H9 (cell line): ENCODE measurements around the gene PRICKLE1. TPM values are rescaled to one million over a fixed set of nuclear protein-coding genes. Genes with fewer than 3 reads are reported as not detected.

Experiments
- DNase-seq: peaks from one replicate; pipeline ENCODE4 v3.0.0-alpha.2; 2017
- H2AFZ ChIP-seq: one replicate; pipeline ENCODE4 v1.6.1; 2013; ENCODE audit warnings: mild to moderate bottlenecking, low read length, control low read depth, moderate library complexity
- H2AK5ac ChIP-seq: 2 replicates; pipeline ENCODE4 v1.6.1; 2013; ENCODE audit warnings: low read length, control low read depth, mixed read lengths; ENCODE audit not compliant: insufficient read length
- H2BK120ac ChIP-seq: one replicate; pipeline ENCODE4 v1.6.1; 2013; ENCODE audit warnings: low read depth, mild to moderate bottlenecking, low read length, control low read depth, inconsistent platforms; ENCODE audit not compliant: poor library complexity, severe bottlenecking
- H2BK12ac ChIP-seq: 2 replicates; pipeline ENCODE4 v1.6.1; 2013; ENCODE audit warnings: low read length, control low read depth, mixed read lengths, low read depth; ENCODE audit not compliant: insufficient read length
- H2BK15ac ChIP-seq: 2 replicates; pipeline ENCODE4 v1.6.1; 2013; ENCODE audit warnings: low read depth, low read length, control low read depth
- H2BK20ac ChIP-seq: one replicate; pipeline ENCODE4 v1.6.1; 2013; ENCODE audit warnings: low read depth, mild to moderate bottlenecking, low read length, control low read depth, inconsistent platforms; ENCODE audit not compliant: poor library complexity, severe bottlenecking
- H2BK5ac ChIP-seq: 2 replicates; pipeline ENCODE4 v1.6.1; 2013; ENCODE audit warnings: low read length, control low read depth, mixed read lengths; ENCODE audit not compliant: insufficient read length
- H3K14ac ChIP-seq: 2 replicates; pipeline ENCODE4 v1.6.1; 2013; ENCODE audit warnings: low read length, control low read depth; ENCODE audit not compliant: insufficient read depth
- H3K18ac ChIP-seq: 2 replicates; pipeline ENCODE4 v1.6.1; 2013; ENCODE audit warnings: low read depth, mild to moderate bottlenecking, mixed read lengths, low read length, control low read depth; ENCODE audit not compliant: insufficient read length
- H3K23ac ChIP-seq: 2 replicates; pipeline ENCODE4 v1.6.1; 2013; ENCODE audit warnings: low read length, control low read depth, mixed read lengths, low read depth; ENCODE audit not compliant: insufficient read length
- H3K23me2 ChIP-seq: 2 replicates; pipeline ENCODE4 v1.6.1; 2013; ENCODE audit warnings: low read depth, mild to moderate bottlenecking, mixed read lengths, low read length, control low read depth; ENCODE audit not compliant: insufficient read length, poor library complexity, severe bottlenecking
- H3K27ac ChIP-seq: 2 replicates; pipeline ENCODE4 v1.5.1; 2013; ENCODE audit warnings: low read length, control low read depth, mixed read lengths, low read depth; ENCODE audit not compliant: insufficient read length
- H3K27me3 ChIP-seq: 2 replicates; pipeline ENCODE4 v1.6.1; 2013; ENCODE audit warnings: low read length, control low read depth, inconsistent platforms; ENCODE audit not compliant: insufficient read depth
- H3K4ac ChIP-seq: 2 replicates; pipeline ENCODE4 v1.6.1; 2013; ENCODE audit warnings: low read depth, mild to moderate bottlenecking, control low read depth, inconsistent platforms, low read length, moderate library complexity
- H3K4me1 ChIP-seq: 2 replicates; pipeline ENCODE4 v1.6.1; 2013; ENCODE audit warnings: low read length, control low read depth, inconsistent platforms; ENCODE audit not compliant: insufficient read depth
- H3K4me2 ChIP-seq: 2 replicates; pipeline ENCODE4 v1.6.1; 2013; ENCODE audit warnings: low read length, control low read depth, mixed read lengths; ENCODE audit not compliant: insufficient read length, insufficient read depth
- H3K56ac ChIP-seq: 2 replicates; pipeline ENCODE4 v1.6.1; 2013; ENCODE audit warnings: low read depth, mild to moderate bottlenecking, mixed read lengths, low read length, control low read depth; ENCODE audit not compliant: insufficient read length
- H3K79me1 ChIP-seq: 2 replicates; pipeline ENCODE4 v1.6.1; 2013; ENCODE audit warnings: low read depth, mild to moderate bottlenecking, moderate library complexity, low read length, control low read depth, inconsistent platforms; ENCODE audit not compliant: insufficient read depth, poor library complexity, severe bottlenecking
- H3K79me2 ChIP-seq: 2 replicates; pipeline ENCODE4 v1.6.1; 2013; ENCODE audit warnings: low read length, control low read depth, inconsistent platforms; ENCODE audit not compliant: insufficient read depth
- H3K9ac ChIP-seq: 2 replicates; pipeline ENCODE4 v1.6.1; 2013; ENCODE audit warnings: low read length, control low read depth, mixed read lengths; ENCODE audit not compliant: insufficient read length; ENCODE audit errors: extremely low read depth
- H3K9me3 ChIP-seq: one replicate; pipeline ENCODE4 v1.6.1; 2013; ENCODE audit warnings: low read depth, low read length, inconsistent platforms; ENCODE audit not compliant: control insufficient read depth
- H3T11ph ChIP-seq: one replicate; pipeline ENCODE4 v1.6.1; 2013; ENCODE audit warnings: mild to moderate bottlenecking, low read length, control low read depth, inconsistent platforms
- H4K20me1 ChIP-seq: one replicate; pipeline ENCODE4 v1.6.1; 2013; ENCODE audit not compliant: control insufficient read depth, insufficient read length, insufficient read depth
- H4K5ac ChIP-seq: 2 replicates; pipeline ENCODE4 v1.6.1; 2013; ENCODE audit warnings: low read depth, mild to moderate bottlenecking, mixed read lengths, low read length, control low read depth; ENCODE audit not compliant: insufficient read length
- H4K8ac ChIP-seq: replicated peaks from 2 replicates; pipeline ENCODE4 v1.6.1; 2013; ENCODE audit warnings: low read length, control low read depth, mixed read lengths, low read depth; ENCODE audit not compliant: insufficient read length
- H4K91ac ChIP-seq: 2 replicates; pipeline ENCODE4 v1.6.1; 2013; ENCODE audit warnings: low read depth, mild to moderate bottlenecking, moderate library complexity, mixed read lengths, low read length, control low read depth; ENCODE audit not compliant: insufficient read length
- H3K27ac Mint-ChIP-seq, 3 experiments: 2 replicates in 2 of 3; 3 replicates in 1 of 3; pipeline ENCODE4 v1.8.0; 2020 to 2021; ENCODE audit warnings: mixed read lengths in 3 of 3, mild to moderate bottlenecking in 1 of 3, moderate library complexity in 1 of 3
- H3K27me3 Mint-ChIP-seq: 2 replicates; pipeline ENCODE4 v1.8.0; 2021; ENCODE audit warnings: low read depth, mild to moderate bottlenecking, moderate library complexity, mixed read lengths
- H3K36me3 Mint-ChIP-seq, 3 experiments: 2 replicates in 2 of 3; 3 replicates in 1 of 3; pipeline ENCODE4 v1.8.0; 2020 to 2021; ENCODE audit warnings: low read depth in 3 of 3, mixed read lengths in 3 of 3; ENCODE audit not compliant: insufficient read depth in 1 of 3
- H3K4me1 Mint-ChIP-seq, 2 experiments: 2 replicates each; pipeline ENCODE4 v1.8.0; 2020; ENCODE audit warnings: mixed read lengths in 2 of 2
- H3K4me3 Mint-ChIP-seq, 2 experiments: 2 replicates in 1 of 2; 3 replicates in 1 of 2; pipeline ENCODE4 v1.8.0; 2020 to 2021; ENCODE audit warnings: mild to moderate bottlenecking in 2 of 2, mixed read lengths in 2 of 2, moderate library complexity in 1 of 2
- H3K9me3 Mint-ChIP-seq, 2 experiments: 2 replicates in 1 of 2; 3 replicates in 1 of 2; pipeline ENCODE4 v1.8.0; 2020; ENCODE audit warnings: mild to moderate bottlenecking in 2 of 2, mixed read lengths in 2 of 2, moderate library complexity in 1 of 2
- CTCF ChIP-seq: fragments of 200-600 bp; sonication (generic); conservative IDR thresholded peaks from 3 replicates; pipeline ENCODE4 v1.8.0; 2021; ENCODE audit warnings: antibody characterized with exemption, mild to moderate bottlenecking
- WGBS: extraction: QIAGEN DNeasy Blood & Tissue Kit; methylation state at CpG from one replicate; pipeline ENCODE4 v1.1.7; 2013; ENCODE audit warnings: missing lambda C conversion rate, low lambda C conversion rate, mixed read lengths; ENCODE audit not compliant: insufficient read length; ENCODE audit errors: extremely low coverage; 5-methylcytosine and 5-hydroxymethylcytosine counted together
- total RNA-seq: library from RNA; stranded (reverse); gene quantifications from 2 replicates; pipeline ENCODE4 v1.2.1, GENCODE V29; 2021

Gene PRICKLE1
- total RNA-seq, 1 experiment from 2014 or later: 20.5 TPM

DNA sequence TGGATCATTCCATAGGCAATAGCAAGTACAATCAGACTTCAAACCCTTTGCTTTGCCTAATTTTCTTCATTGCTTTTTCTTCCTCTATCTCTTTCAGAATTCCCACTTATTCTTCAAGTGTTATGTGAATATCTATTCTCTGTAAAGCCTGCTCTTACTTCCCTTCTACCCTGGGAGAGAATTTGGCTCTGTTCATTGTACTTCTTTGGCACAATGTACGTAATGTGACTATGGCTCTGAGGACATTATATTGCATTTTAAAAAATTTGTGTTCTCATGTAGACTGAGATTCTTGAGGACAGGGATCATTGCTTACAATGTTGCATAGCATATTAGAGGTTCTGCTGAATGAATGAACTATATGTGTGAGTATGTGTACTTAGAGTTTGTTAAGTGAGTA is 16.9 kb upstream of the PRICKLE1 start:
- no peak overlapping the region for H2AK5ac ChIP-seq
- no peak for DNase-seq
- H3K27ac ChIP-seq: no peak overlapping the region
- Mint-ChIP-seq H3K36me3 (no peaks in the 10 kb centered on the region), H3K9me3 (no peaks in the 10 kb centered on the region), H3K4me1 (peaks cover 22 to 25% of the 10 kb centered on the region in 2 experiments), H3K27ac (no peak overlapping the region), H3K4me3 (no peak overlapping the region), H3K27me3 (peaks cover 4% of the 10 kb centered on the region)
- no peak overlapping the region for H3K23ac ChIP-seq
- no peak overlapping the region for H3K56ac ChIP-seq
- no peaks in the 10 kb centered on the region for H4K20me1 ChIP-seq
- H3K4me1 ChIP-seq: no peaks in the 10 kb centered on the region; the same call in 1 of the 2 replicates
- no peak overlapping the region for H2BK15ac ChIP-seq
- H3K4me2 ChIP-seq: no peak overlapping the region
- H2BK12ac ChIP-seq: no peak overlapping the region
- H2BK5ac ChIP-seq: no peak overlapping the region
- H3K18ac ChIP-seq: no peak overlapping the region
- no peak overlapping the region for H4K8ac ChIP-seq
- H4K91ac ChIP-seq: no peak overlapping the region
- no peaks in the 10 kb centered on the region for H3K79me2 ChIP-seq
- H2BK20ac ChIP-seq: no peak overlapping the region
- WGBS: no CpG with 5 or more reads among the region's 1 CpG
- H4K5ac ChIP-seq: no peak overlapping the region
- H3K14ac ChIP-seq: no peak overlapping the region
- H3K27me3 ChIP-seq: no peaks in the 10 kb centered on the region
- H2AFZ ChIP-seq: no peak overlapping the region
- H3K9ac ChIP-seq: no peak overlapping the region
- no peaks in the 10 kb centered on the region for H3K9me3 ChIP-seq
- H3K4ac ChIP-seq: no peak overlapping the region
- TF ChIP-seq CTCF: no peak
- H3K23me2 ChIP-seq: no peaks in the 10 kb centered on the region
- no peaks in the 10 kb centered on the region for H3K79me1 ChIP-seq
- no peak overlapping the region for H2BK120ac ChIP-seq
- H3T11ph ChIP-seq: no peak overlapping the region
